OCI-LY7 (cell line): ENCODE measurements around the gene RUNX1. TPM values are rescaled to one million over a fixed set of nuclear protein-coding genes. Genes with fewer than 3 reads are reported as not detected.

Experiments used
- BruUV-seq: library from RNA; stranded (reverse); fragments of 400-500 nt; replicated peaks from 2 replicates; lab custom pipeline; 2021; lab: Mats Ljungman, UMichigan
- CTCF ChIA-PET: fragments of 300-600 bp; sonication (Branson Sonifier 250); formaldehyde crosslinking; loops from one replicate; lab custom pipeline; 2022; ENCODE audit warnings: antibody characterized with exemption; ENCODE audit not compliant: unreplicated experiment; lab: Charles Lee
- POLR2A ChIA-PET: fragments of 300-600 bp; sonication (Branson Sonifier 250); formaldehyde crosslinking; loops from one replicate; lab custom pipeline; 2022; ENCODE audit warnings: antibody characterized with exemption; lab: Charles Lee
- DNase-seq: peaks from one replicate; pipeline ENCODE4 v3.0.0-alpha.2; 2015; ENCODE audit warnings: low spot score
- H2AFZ ChIP-seq: fragments of 200-600 bp; sonication (generic), shearing (Covaris generic); 2 replicates; pipeline ENCODE4 v1.6.1; 2014; ENCODE audit warnings: mild to moderate bottlenecking, antibody characterized with exemption, low read length, moderate library complexity
- H3K27ac ChIP-seq: fragments of 200-600 bp; sonication (generic); 2 replicates; pipeline ENCODE4 v1.5.1; 2014; ENCODE audit warnings: mixed run types, low read depth, mild to moderate bottlenecking, moderate library complexity, low read length, inconsistent platforms; ENCODE audit not compliant: poor library complexity, severe bottlenecking
- H3K36me3 ChIP-seq: fragments of 200-600 bp; sonication (generic); 2 replicates; pipeline ENCODE4 v1.6.1; 2014; ENCODE audit warnings: mild to moderate bottlenecking, antibody characterized with exemption, low read length, moderate library complexity, mixed read lengths; ENCODE audit not compliant: insufficient read depth
- H3K4me1 ChIP-seq: fragments of 200-600 bp; sonication (generic); 2 replicates; pipeline ENCODE4 v1.5.1; 2014; ENCODE audit warnings: mild to moderate bottlenecking, low read length; ENCODE audit not compliant: insufficient read depth, poor library complexity, severe bottlenecking
- H3K4me2 ChIP-seq: fragments of 200-600 bp; sonication (generic); 2 replicates; pipeline ENCODE4 v1.6.1; 2014; ENCODE audit warnings: mild to moderate bottlenecking, low read length
- H3K4me3 ChIP-seq: fragments of 200-600 bp; sonication (generic); 2 replicates; pipeline ENCODE4 v1.5.1; 2014; ENCODE audit warnings: mild to moderate bottlenecking, low read depth, low read length; ENCODE audit not compliant: poor library complexity, severe bottlenecking
- H3K79me2 ChIP-seq: fragments of 200-600 bp; sonication (generic); 2 replicates; pipeline ENCODE4 v1.6.1; 2016; ENCODE audit warnings: low read depth, mild to moderate bottlenecking, low read length, moderate library complexity, mixed read lengths; ENCODE audit not compliant: insufficient read depth
- H3K9me2 ChIP-seq: fragments of 200-600 bp; sonication (generic); 2 replicates; pipeline ENCODE4 v1.6.1; 2016; ENCODE audit warnings: mild to moderate bottlenecking, low read length, mixed read lengths; ENCODE audit not compliant: insufficient read depth
- H3K9me3 ChIP-seq: fragments of 200-600 bp; sonication (generic); 2 replicates; pipeline ENCODE4 v1.6.1; 2014; ENCODE audit warnings: mild to moderate bottlenecking, mixed run types, low read length, mixed read lengths
- H4K20me1 ChIP-seq: fragments of 200-600 bp; sonication (generic); 2 replicates; pipeline ENCODE4 v1.6.1; 2014; ENCODE audit warnings: mild to moderate bottlenecking, antibody characterized with exemption, low read length, moderate library complexity, mixed read lengths; ENCODE audit not compliant: insufficient read depth
- CTCF ChIP-seq: fragments of 200-600 bp; sonication (generic); conservative IDR thresholded peaks from 2 replicates; pipeline ENCODE4 v1.5.1; 2014; ENCODE audit warnings: mild to moderate bottlenecking, antibody characterized with exemption, low read length, moderate library complexity, mixed read lengths
- EZH2phosphoT487 ChIP-seq: fragments of 200-600 bp; sonication (generic); IDR thresholded peaks from 2 replicates; pipeline ENCODE4 v1.6.1; 2018; ENCODE audit warnings: low read depth, borderline replicate concordance, mild to moderate bottlenecking, mixed run types, antibody characterized with exemption, low read length, moderate library complexity, mixed read lengths
- intact Hi-C: fragments of 100-400 bp; cut with micrococcal nuclease; formaldehyde crosslinking; loops from one replicate; pipeline ENCODE4 v1.10.0; 2022; ENCODE audit not compliant: unreplicated experiment
- total RNA-seq, 2 experiments: library from RNA; depleted of rRNA in 1 of 2; stranded (reverse); fragments of >200 nt in 1 of 2; shearing (Covaris generic) in 1 of 2; gene quantifications; 2 replicates each; pipeline ENCODE4 v1.2.3, GENCODE V29; 2014 to 2022

RUNX1 gene
- total RNA-seq, 2 experiments from 2014 or later = 30.5 to 40.8 TPM

DNA sequence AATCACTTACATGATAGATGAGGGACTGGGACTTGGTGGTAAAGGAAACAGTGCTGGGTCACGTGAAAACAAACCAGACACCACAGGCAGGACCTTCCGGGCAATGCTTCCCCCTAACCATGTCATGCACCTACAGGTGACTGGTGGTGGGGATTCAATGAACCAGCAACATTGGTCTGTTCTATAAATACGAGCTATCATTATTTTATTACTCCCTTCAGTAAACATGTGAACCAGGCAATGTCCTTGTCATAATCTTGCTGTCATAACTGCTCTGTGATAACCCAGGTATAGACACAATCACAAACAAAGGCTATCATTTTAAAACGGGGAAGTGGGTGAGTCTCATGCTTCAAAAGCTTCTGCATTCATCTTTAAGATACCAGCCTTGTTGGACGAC lies 226.9 kb downstream of the RUNX1 start:
- CTCF ChIA-PET = no interaction called here
- H3K4me3 ChIP-seq = no peak overlapping the region
- no peaks in the 10 kb centered on the region for H3K79me2 ChIP-seq
- H3K9me2 ChIP-seq = no peaks in the 10 kb centered on the region
- no peak overlapping the region for H3K4me2 ChIP-seq
- no peak overlapping the region for H3K27ac ChIP-seq
- no TSS peak for BruUV-seq
- 0 out of 2 replicates have a peak, but pooled peaks cover 5% of the 10 kb centered on the region for H3K9me3 ChIP-seq
- intact Hi-C loops = no loop called here
- POLR2A ChIA-PET = no interaction called here
- TF ChIP-seq CTCF (no peak), EZH2phosphoT487 (no peak)
- H3K36me3 ChIP-seq = peaks cover 58% of the 10 kb centered on the region
- H2AFZ ChIP-seq = no peak overlapping the region
- H4K20me1 ChIP-seq = no peaks in the 10 kb centered on the region
- H3K4me1 ChIP-seq = no peaks in the 10 kb centered on the region
- no peak for DNase-seq

DNA sequence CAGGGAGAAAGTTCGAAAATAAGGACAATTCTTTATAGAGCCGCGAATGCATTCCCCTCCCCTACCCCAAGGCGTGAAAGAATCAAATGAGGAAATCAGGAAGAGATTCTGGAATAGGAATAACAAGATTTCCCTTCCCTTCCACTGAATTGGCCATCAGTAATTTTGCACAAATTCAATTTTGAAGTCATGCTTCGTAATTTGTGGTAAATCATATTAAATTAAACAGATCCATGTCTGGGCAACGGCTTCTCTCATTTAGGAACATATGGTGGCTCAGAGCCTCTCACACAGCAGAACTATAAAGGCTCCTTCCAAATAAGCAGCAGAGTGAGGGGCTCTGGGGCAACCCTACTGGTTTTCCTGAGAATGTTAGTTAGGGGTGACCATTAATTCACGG lies 227.4 kb downstream of the RUNX1 start:
- intact Hi-C loops = no loop called here
- Histone ChIP-seq H3K9me3 (0 out of 2 replicates have a peak, but pooled peaks cover under 1% of the 10 kb centered on the region), H2AFZ (no peak overlapping the region), H4K20me1 (no peaks in the 10 kb centered on the region), H3K4me3 (no peak overlapping the region), H3K4me1 (no peaks in the 10 kb centered on the region), H3K27ac (no peak overlapping the region), H3K4me2 (no peak overlapping the region), H3K36me3 (peaks cover 54% of the 10 kb centered on the region), H3K9me2 (no peaks in the 10 kb centered on the region), H3K79me2 (no peaks in the 10 kb centered on the region)
- POLR2A ChIA-PET = no interaction called here
- DNase-seq = no peak
- CTCF ChIA-PET = no interaction called here
- BruUV-seq = no TSS peak
- TF ChIP-seq EZH2phosphoT487 (no peak), CTCF (no peak)

DNA sequence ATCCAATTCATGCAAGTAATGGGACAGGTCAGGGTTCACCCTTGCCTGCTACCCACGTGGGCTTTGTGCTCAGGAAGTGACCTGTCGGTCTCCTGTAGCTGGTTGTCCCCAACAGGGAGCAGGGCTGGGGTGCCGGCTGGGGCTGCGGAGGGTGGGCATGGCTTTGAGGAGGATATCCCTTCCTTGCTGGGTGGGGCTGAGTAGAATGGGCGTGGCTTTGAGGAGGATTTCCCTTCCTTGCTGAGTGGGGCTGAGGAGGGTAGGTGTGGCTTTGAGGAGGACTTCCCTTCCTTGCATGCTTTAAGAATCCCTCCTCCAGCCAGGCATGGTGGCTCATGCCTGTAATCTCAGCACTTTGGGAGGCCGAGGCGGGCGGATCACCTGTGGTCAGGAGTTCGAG lies 229.1 kb downstream of the RUNX1 start:
- Histone ChIP-seq H3K4me2 (no peak overlapping the region), H3K4me3 (no peak overlapping the region), H3K9me3 (no peaks in the 10 kb centered on the region), H3K4me1 (no peaks in the 10 kb centered on the region), H4K20me1 (no peaks in the 10 kb centered on the region), H3K36me3 (peaks cover 50% of the 10 kb centered on the region), H2AFZ (no peak overlapping the region), H3K27ac (no peak overlapping the region), H3K79me2 (no peaks in the 10 kb centered on the region), H3K9me2 (no peaks in the 10 kb centered on the region)
- DNase-seq = no peak
- CTCF ChIA-PET = no interaction called here
- no TSS peak for BruUV-seq
- POLR2A ChIA-PET = interaction anchor here (0.6 kb wide), 1 partner anchor 17 kb away, joined by 4 read pairs; no protein-coding TSS in a partner anchor
- intact Hi-C loops = no loop called here
- no peak for TF ChIP-seq CTCF
- no peak for TF ChIP-seq EZH2phosphoT487
